Osteoblast (primary cell): Measurements from ENCODE around the gene CTNNA2. TPM values are rescaled to one million over a fixed set of nuclear protein-coding genes. Genes with fewer than 3 reads are reported as not detected.

Experiments used
- DNase-seq: peaks from one replicate; pipeline ENCODE4 v3.0.0; 2011; ENCODE audit warnings: low spot score, mixed read lengths; ENCODE audit not compliant: insufficient read length; ENCODE audit errors: missing footprints
- H2AFZ ChIP-seq: 2 replicates; pipeline ENCODE4 v1.6.0; 2011; ENCODE audit warnings: mild to moderate bottlenecking, low read length
- H3K27ac ChIP-seq: 2 replicates; pipeline ENCODE4 v1.5.1; 2011; ENCODE audit warnings: mild to moderate bottlenecking, low read depth, low read length, moderate library complexity
- H3K27me3 ChIP-seq: 2 replicates; pipeline ENCODE4 v1.6.0; 2012; ENCODE audit warnings: mild to moderate bottlenecking, control low read depth, inconsistent platforms, low read length, moderate library complexity; ENCODE audit not compliant: insufficient read depth
- H3K36me3 ChIP-seq: 2 replicates; pipeline ENCODE4 v1.5.1; 2011; ENCODE audit warnings: mild to moderate bottlenecking, low read length, control low read depth, moderate library complexity; ENCODE audit not compliant: insufficient read depth
- H3K4me1 ChIP-seq: 2 replicates; pipeline ENCODE4 v1.5.1; 2011; ENCODE audit warnings: mild to moderate bottlenecking, low read length, control low read depth, moderate library complexity; ENCODE audit not compliant: insufficient read depth
- H3K4me2 ChIP-seq: 2 replicates; pipeline ENCODE4 v1.6.0; 2011; ENCODE audit warnings: mild to moderate bottlenecking, low read length; ENCODE audit not compliant: insufficient read depth
- H3K4me3 ChIP-seq: fragments of 200-600 bp; sonication (generic); 3 replicates; pipeline ENCODE4 v1.5.1; 2012; ENCODE audit warnings: mild to moderate bottlenecking, low read length, inconsistent platforms; ENCODE audit not compliant: insufficient read depth
- H3K79me2 ChIP-seq: 2 replicates; pipeline ENCODE4 v1.6.0; 2012; ENCODE audit warnings: mild to moderate bottlenecking, low read length, control low read depth, inconsistent platforms; ENCODE audit not compliant: insufficient read depth
- H3K9me3 ChIP-seq: 2 replicates; pipeline ENCODE4 v1.5.1; 2011; ENCODE audit warnings: low read depth, low read length, control low read depth
- H4K20me1 ChIP-seq: 2 replicates; pipeline ENCODE4 v1.6.0; 2012; ENCODE audit warnings: mild to moderate bottlenecking, low read length, control low read depth; ENCODE audit not compliant: insufficient read depth
- total RNA-seq: library from RNA; depleted of rRNA; stranded (reverse); fragments of >200 nt; gene quantifications from 2 replicates; pipeline ENCODE4 v1.2.3, GENCODE V29; 2012
- TF ChIP-seq, protein P1 (sequence below): IDR thresholded peaks from 2 replicates; pipeline ENCODE4 v1.5.1; 2011; ENCODE audit warnings: mild to moderate bottlenecking, low read depth, low read length, moderate library complexity; ENCODE audit errors: extremely low read depth

Gene CTNNA2
- total RNA-seq, 1 donor: not detected

DNA sequence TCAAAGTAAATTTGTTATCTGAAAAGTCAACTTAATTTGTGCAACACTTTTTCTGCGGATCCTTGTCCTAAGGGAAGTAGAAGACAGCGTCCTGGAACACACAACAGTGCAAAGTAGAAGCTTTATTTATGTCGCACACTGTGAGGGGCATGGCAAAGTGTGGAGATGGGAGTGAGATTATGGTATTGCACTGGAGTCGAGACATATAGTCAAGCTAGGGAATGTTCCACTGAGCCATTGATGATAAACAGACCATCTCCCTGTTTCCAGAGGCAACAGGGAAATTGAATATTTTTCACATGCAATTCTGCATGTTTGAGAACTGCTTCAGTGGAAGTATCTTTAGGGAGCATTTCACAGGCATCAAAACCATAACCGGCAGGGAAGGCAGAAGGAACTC is 745.5 kb downstream of the CTNNA2 start:
- TF ChIP-seq, protein P1, sequence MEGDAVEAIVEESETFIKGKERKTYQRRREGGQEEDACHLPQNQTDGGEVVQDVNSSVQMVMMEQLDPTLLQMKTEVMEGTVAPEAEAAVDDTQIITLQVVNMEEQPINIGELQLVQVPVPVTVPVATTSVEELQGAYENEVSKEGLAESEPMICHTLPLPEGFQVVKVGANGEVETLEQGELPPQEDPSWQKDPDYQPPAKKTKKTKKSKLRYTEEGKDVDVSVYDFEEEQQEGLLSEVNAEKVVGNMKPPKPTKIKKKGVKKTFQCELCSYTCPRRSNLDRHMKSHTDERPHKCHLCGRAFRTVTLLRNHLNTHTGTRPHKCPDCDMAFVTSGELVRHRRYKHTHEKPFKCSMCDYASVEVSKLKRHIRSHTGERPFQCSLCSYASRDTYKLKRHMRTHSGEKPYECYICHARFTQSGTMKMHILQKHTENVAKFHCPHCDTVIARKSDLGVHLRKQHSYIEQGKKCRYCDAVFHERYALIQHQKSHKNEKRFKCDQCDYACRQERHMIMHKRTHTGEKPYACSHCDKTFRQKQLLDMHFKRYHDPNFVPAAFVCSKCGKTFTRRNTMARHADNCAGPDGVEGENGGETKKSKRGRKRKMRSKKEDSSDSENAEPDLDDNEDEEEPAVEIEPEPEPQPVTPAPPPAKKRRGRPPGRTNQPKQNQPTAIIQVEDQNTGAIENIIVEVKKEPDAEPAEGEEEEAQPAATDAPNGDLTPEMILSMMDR: no peak
- Histone ChIP-seq H2AFZ (no peak overlapping the region), H3K27me3 (no peaks in the 10 kb centered on the region), H3K27ac (no peak overlapping the region), H3K79me2 (no peaks in the 10 kb centered on the region), H3K36me3 (no peaks in the 10 kb centered on the region), H4K20me1 (no peaks in the 10 kb centered on the region), H3K4me3 (no peak overlapping the region), H3K4me2 (no peak overlapping the region), H3K9me3 (no peaks in the 10 kb centered on the region), H3K4me1 (no peaks in the 10 kb centered on the region)
- no peak for DNase-seq

DNA sequence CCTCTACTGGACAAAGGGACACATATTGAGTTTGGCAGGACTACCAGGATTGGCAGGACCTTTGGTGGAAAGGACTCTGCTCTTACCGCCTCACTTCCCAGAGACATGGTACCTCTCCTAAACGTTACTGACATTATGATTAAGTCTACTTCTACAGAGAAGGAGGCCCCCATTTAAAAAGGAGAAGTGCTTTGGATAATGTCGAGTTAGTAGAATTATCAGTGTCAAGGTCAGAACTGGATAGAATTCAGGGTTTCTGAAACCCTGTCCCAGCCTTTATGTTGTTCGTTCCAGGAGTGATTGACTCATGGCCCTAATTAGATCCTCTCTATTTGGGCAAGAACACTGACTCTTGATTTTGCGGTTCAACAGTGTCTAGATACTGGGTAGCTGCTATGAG is 745.9 kb downstream of the CTNNA2 start:
- no peaks in the 10 kb centered on the region for H3K79me2 ChIP-seq
- TF ChIP-seq, protein P1: no peak
- H3K4me3 ChIP-seq: no peak overlapping the region
- H3K4me1 ChIP-seq: no peaks in the 10 kb centered on the region
- no peak overlapping the region for H3K4me2 ChIP-seq
- no peaks in the 10 kb centered on the region for H3K36me3 ChIP-seq
- H4K20me1 ChIP-seq: no peaks in the 10 kb centered on the region
- H3K27ac ChIP-seq: no peak overlapping the region
- H3K27me3 ChIP-seq: no peaks in the 10 kb centered on the region
- no peak overlapping the region for H2AFZ ChIP-seq
- DNase-seq: no peak
- H3K9me3 ChIP-seq: no peaks in the 10 kb centered on the region

DNA sequence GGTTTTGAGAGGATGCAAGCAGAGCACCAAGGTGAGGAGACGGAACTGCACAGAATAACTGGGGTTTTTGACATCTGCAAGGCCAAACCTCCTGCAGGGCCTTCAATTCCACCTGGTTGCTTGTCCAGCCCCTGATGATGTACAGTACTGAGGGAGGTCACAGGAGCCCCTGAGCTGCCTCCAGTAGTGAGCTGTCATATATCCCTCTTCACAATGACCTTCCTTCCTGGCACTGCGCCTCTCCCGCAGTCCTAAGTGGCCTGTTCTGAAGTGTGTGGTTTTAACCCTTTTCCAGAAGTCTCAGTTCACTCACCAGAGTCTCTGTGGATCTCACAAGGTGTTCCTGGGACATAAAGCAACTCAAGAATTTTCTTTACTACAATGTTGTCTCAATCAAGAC is 746.4 kb downstream of the CTNNA2 start:
- H3K79me2 ChIP-seq: no peaks in the 10 kb centered on the region
- H3K4me1 ChIP-seq: no peaks in the 10 kb centered on the region
- no peaks in the 10 kb centered on the region for H3K36me3 ChIP-seq
- DNase-seq: no peak
- no peak overlapping the region for H3K4me2 ChIP-seq
- no peaks in the 10 kb centered on the region for H4K20me1 ChIP-seq
- H3K4me3 ChIP-seq: no peak overlapping the region
- TF ChIP-seq, protein P1: no peak
- no peaks in the 10 kb centered on the region for H3K9me3 ChIP-seq
- H3K27ac ChIP-seq: no peak overlapping the region
- no peaks in the 10 kb centered on the region for H3K27me3 ChIP-seq
- no peak overlapping the region for H2AFZ ChIP-seq

DNA sequence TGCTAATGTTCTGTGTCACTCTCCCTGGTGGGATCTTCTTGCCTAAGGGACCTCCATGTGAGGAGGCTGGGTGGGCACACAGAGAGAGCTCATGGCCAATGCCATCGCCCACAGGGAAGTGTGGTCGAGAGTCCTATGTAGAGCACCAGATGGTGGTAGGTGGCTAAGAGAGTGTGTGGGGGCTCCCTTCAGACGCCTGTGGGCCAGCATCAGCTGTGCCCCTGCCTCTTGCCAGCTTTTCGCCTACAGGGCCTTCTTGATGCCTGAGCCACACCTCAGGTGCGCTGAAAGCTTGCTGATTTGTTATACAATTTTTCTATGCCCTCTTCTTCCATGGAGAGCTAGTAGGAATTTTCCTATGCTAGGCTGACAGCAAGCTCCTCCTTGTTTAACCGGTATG is 753.4 kb downstream of the CTNNA2 start:
- Histone ChIP-seq H4K20me1 (no peaks in the 10 kb centered on the region), H3K4me2 (no peak overlapping the region), H3K27ac (no peak overlapping the region), H3K79me2 (no peaks in the 10 kb centered on the region), H3K9me3 (no peaks in the 10 kb centered on the region), H3K27me3 (no peaks in the 10 kb centered on the region), H3K36me3 (no peaks in the 10 kb centered on the region), H2AFZ (no peak overlapping the region), H3K4me3 (no peak overlapping the region), H3K4me1 (no peaks in the 10 kb centered on the region)
- no peak for DNase-seq
- TF ChIP-seq, protein P1: no peak
